HG03378 (cell line): ENCODE measurements around the gene GLIPR1L1.

Experiments used
- ATAC-seq: cut with Tn5 transposase; IDR thresholded peaks from one replicate; pipeline ENCODE4 v1.9.1; 2021; ENCODE audit warnings: mild to moderate bottlenecking, moderate library complexity; ENCODE audit not compliant: unreplicated experiment

GLIPR1L1 gene

DNA sequence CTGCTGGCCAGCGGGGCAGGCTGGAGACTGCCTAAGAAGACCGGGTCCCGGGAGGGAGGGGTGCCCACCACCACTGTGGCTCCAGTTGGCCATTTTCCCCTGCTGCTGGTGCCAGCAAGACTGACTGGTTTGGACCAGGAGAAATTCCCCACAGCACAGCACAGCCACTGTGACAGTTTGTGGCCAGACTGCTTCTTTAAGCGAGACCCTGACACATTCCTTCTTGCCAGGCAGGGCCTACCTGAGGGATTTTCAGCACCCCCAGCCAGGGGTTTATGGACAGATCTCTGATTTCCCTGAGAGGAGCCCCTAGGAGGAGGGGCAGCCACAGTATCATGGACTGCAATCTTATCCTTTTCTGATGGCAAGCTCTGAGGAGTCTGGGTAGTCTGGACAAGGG is 15.5 kb downstream of the GLIPR1L1 start:
- no peak for ATAC-seq

GRCh38 chr12:75350413-75350812 is 15.9 kb downstream of the GLIPR1L1 start:
- ATAC-seq, result no peak

DNA sequence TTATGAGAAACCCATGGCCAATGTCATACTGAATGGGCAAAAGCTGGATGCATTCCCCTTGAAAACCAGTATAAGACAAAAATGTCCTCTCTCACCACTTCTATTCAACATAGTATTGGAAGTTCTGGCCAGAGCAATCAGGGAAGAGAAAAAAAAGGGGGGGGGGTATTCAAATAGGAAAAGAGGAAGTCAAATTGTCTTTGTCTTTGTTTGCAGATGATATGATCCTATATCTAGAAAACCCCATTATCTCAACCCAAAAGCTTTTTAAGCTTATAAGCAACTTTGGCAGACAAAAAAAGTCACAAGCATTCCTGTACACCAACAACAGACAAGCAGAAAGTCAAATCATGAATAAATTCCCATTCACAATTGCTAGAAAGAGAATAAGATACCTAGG is 19.5 kb downstream of the GLIPR1L1 start:
- ATAC-seq, result no peak

GRCh38 chr12:75360920-75361319 is 26.4 kb downstream of the GLIPR1L1 start:
- peak; percentile 70 for ATAC-seq

DNA sequence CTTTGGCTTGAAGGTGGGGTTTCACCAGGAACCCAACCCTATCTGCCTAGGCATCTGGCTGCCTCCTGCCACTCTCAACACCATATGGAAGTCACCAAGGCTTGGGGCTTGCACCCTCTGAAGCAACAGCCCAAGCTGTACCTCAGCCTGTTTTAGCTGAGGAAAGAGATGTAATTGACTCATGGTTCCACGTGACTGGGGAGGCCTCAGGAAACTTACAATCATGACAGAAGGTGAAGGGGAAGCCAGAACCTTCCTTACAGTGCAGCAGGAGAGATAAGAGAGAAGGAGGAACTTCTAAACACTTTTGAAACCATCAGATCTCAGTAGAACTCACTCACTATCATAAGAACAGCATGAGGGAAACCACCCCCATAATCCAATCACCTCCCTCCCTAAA is 26.9 kb downstream of the GLIPR1L1 start:
- ATAC-seq, result peak; percentile 19

- no peak for ATAC-seq
Measured at GRCh38 chr12:75364919-75365318, 30.4 kb downstream of the GLIPR1L1 start.

DNA sequence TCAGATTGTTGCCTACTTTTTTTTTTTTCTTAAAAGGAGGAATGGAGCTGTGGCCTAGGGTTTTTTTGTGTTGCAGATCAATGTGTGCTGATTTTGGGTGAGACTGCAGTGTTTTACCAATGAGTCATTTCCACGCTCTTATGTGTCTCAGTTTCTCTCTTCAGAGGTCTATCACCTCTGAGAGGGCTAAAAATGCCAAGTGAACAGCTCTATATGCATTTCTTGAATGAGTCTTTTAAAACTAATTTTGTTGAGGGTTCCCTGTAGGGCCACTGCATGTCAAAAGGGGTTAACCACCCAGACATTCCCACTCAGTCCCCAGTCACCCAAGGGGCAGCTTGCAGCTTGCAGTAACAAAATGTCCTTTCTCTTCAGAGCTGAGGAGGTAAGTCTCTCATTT is 32.2 kb downstream of the GLIPR1L1 start:
- ATAC-seq, result peak; percentile 83

DNA sequence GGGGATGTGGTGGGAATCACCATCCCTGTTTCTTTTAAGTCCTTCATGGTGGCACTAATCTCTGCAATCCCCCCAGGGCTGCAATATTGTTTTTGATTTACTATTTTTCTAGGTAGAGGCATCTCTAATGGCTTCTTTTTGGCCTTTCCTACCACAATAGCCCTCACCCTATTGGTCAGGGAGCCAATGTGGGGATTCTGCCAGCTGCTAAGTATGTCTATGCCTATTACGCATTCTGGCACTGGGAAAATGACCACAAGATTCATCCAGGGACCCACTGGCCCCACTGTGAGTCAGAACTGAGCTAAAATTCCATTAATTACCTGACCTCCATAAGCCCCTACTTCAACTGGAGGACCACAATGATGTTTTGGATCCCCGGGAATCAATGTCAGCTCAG is 40.5 kb downstream of the GLIPR1L1 start:
- ATAC-seq, result no peak

DNA sequence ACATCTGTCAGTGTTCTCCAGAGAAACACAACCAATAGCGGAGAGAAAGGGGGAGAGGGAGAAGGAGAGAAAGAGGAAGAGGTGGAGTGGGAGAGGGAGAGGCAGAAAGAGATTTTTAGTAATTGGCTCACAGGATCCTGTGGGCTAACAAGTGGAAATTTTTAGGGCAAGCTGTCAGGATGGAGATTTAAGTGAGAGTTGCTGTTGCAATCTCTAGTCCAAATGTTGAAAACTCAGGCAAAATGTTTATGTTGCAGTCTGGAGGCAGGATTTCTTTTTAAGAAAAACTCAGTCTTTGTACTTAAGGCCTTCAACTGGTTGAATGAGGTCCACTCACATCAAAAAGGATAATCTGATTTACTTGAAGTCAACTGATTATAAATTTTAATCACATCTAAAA is 43.9 kb downstream of the GLIPR1L1 start:
- ATAC-seq, result no peak

DNA sequence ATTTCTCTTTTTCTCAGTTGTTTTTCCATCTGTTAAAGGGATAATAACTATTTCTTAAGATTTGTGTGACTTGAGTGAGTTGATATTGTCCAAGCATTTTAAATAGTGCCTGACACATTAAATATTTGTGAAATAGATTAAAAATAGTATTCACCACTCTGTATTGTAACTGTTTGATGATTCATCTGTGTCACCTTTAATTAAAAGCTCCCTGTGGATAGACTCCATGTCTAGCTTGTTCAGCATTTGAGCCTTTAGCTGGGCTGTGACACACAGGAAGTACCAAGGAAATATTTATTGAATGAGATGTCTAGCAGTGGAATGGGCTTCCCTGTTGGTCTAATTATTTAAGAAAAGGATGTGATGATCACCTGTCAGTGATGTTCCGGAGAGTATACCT is 54.6 kb downstream of the GLIPR1L1 start:
- ATAC-seq, result no peak

DNA sequence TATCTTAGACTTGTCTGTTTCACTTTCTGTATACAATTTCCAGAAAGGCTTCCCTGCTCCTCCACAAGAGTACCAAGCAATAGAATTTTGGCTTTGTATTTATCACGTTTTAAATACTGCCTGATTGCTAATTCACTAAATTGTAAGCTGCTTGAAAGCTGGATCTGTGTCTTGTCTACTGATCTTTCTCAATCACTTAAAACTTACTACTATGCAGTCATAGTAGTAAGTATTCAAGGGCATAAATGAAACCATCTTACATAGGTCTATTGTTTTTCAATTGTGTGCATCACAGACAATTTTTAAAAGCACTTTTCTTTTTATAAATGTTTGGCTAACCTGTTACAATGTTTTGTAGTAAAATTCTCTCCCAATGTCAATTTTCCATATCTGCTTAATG is 55.2 kb downstream of the GLIPR1L1 start:
- ATAC-seq, result no peak

DNA sequence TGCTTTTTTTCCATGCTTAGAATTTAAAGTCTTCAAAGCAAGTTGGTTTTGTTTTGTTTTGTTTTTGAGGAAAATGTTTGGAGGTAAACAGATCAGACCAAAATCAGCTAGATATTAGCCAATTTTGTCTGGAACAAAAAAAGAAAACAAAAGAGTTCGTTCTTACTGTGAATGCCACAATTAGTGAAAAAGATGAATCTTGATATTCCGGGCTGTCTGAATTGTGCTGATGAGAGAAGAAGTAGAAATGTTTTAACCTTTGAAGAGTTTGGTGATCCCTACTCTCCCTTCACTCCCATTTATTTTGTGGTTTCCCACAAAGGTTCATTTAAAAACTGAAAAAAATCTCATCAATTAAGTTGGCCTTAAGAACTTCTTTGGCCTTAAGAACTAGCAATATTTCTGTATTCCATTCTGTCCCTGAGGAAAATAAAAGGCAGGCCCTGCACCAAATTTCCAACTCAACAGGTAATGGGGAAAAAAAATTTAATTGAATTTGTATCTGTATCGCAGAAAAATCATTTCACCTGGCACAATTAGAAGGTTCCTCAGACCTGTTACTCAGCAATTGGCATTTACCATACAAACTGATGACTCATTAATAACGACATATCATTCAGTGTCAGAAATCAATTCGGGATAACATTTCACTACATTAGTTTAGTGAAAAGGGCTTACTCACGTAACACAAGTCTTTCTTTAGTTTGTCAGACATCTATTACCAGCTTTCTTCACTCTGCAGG is 55.9 kb downstream of the GLIPR1L1 start:
- peak; percentile 4 for ATAC-seq

GRCh38 chr12:75390899-75391538 is 56.5 kb downstream of the GLIPR1L1 start, which contains the start of gene GLIPR1L2:
Gene GLIPR1L2 (plus strand): TSS chr12:75391089. CDS start chr12:75391117, 28 bp downstream.
- peak; percentile 95 for ATAC-seq

DNA sequence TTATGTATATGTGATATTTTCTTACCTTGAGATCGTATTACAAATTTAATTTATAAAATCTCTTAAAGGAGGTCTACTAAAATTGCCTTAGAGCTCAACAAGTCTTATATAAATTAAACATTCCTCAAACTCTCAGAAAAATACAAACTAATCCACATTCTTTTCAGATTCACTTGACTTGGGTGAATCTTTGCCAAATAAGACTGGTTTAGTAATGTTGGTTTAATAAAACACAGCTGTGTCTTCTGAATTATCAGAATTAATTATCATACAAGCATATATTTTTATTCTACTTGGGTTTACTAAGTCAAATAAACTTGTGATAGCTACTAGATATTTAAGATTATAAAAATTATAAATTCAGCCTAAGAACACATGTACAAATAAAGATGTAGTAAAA is 69.8 kb downstream of the GLIPR1L1 start:
- ATAC-seq, result no peak

- no peak for ATAC-seq
Measured at GRCh38 chr12:75407683-75408082, 73.2 kb downstream of the GLIPR1L1 start.

GRCh38 chr12:75409830-75410229 is 75.4 kb downstream of the GLIPR1L1 start:
- no peak for ATAC-seq

DNA sequence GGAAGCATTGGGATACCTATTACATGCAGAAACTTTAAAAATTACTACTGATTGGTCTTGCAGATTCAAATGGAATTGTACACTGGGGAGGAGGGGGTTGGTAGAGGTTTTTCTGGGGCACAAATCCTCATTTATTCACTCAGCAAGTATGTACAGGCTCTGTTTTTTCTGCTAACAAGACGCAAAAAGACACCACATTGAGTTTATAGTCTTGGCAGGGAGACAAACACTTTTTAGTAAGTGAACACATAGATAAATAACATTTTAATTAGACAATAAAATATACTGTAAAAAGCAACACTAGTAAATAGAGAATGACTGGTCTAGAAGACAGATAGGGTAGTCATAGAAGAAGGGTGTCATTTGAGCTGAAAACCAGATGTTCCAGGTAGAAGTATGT is 80.2 kb downstream of the GLIPR1L1 start:
- no peak for ATAC-seq

DNA sequence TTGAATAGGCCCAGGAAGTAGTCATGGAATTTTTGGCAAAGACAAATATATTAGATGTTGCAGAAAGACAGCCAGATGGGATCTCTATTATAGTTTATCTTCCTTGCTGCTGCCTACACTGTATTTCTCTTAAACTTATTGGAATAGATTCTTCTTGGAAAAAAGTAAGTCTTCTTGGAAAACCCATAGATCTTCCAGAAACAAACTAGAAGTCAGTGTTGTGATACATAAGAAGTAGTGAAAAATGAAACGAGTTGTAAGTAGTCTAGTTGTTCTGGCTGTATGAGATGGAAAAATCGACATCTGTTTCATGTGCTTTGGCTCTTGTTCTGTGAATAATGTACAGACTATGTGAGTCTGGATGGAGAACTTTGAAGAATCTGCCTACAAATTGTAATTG is 85.4 kb downstream of the GLIPR1L1 start:
- ATAC-seq, result no peak
